Measurements from ENCODE around the gene RGL1.

RGL1 gene

DNA sequence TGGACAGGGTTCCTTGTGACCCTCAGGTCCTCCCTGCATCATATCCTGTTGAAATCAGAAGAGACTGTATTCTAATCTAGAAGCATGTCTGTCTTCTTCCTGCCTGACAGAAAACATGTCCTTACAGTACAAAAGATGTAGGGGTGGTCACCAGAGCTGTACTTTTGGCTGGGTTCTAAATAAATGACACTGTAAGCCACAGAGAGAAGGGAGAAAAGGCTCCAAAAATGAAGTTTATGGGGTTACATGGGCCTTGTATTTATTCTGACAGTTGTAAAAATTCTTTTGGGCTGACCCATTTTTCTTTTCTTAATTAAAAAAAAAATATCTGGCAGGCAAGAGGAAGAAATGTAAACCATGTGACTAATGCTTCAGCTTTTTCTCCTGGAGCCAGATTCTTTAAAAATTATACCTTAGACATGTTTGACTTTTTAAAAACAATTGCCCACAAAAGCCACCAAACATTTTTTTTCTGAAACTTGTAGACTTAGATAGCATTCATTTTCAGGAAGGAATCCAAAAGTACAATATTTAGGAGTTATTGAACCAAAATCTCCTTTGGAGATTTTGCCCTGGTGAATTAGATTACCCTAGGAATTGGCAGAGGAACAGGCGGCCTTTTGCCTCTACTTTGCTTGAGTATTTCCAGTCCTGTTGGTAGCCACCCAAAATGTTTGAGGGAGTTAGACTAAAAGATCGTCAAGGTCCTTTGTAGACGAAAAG, 17.1 kb downstream of the RGL1 start:
- no peak for DNase-seq (ENCODE audit: low spot score)

DNA sequence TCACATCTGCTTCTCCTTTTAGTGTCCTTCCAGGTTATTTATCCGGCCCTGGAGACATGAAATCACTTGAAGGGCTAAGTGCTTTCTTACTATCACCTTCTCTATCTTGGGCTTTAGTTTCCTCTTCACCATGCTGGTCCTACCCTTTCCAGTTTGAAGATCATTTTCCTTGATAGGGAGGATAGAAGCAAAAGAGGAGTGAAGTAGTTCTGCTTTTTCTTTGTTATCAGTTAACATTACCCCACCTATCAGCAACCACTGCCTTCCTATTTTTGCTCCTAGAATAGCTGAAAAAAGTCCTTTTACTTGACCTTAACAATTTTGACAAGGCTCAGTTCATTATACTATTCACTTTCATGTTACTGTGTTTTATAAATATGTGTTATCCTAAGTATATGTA, 19.4 kb downstream of the RGL1 start:
- no peak for DNase-seq (ENCODE audit: low spot score)

DNA sequence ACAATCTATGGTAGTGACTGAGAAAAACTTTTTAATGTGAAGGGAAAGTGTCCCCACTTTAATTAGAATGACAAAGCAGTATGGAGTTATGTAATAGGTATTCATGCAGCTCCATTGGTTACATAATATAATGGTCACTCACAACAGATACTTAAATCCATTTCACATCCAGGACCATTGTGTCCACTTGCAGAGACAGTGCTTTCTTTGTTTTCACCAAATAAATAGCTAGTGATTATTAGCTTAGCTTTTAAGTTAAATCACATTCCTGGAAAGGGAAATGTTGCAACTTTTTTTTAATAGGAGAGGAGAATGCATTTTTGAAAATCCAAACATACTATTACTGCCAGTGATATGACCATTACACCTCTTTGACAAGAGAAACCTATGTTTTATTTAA, 22.9 kb downstream of the RGL1 start:
- DNase-seq (ENCODE audit: low spot score) = no peak

DNA sequence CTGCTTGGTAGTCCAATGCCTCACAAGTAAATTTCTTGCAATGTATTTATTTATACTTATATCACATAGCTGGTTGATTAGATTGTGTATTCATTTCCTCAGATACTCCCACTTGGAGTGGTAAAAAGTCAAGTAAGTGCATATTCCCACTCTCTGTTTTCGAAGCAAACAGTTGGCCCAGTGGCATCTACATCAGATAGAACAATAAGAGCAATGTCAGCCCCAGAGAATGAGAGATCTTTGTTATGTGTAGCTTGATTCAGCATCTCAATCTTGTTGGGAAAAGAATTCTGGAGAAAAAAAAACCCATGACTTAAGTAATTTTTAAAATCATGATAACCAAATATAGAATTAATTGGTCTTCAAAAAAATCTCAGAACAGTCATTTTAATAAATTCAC, 25.5 kb downstream of the RGL1 start:
- no peak for DNase-seq (ENCODE audit: low spot score)

DNA sequence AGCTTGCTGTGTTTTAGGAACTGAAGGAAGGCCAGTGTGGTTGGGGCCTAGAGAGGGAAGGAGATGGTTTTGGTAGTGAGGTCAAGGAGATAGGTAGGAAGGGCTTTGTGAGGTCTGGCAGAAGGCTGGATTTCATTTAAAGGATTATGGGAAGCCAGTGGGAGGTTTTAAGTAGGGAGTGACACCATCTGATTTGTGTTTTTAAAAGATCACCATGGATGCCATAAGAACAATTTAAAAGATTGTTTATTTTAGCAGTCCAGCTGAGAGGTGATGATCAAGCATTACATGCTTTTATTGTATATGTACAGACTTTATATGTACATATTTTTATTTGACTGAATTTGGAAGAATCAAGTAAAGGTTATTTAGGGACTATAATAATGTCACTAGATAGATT, 26.4 kb downstream of the RGL1 start:
- no peak for DNase-seq (ENCODE audit: low spot score)

DNA sequence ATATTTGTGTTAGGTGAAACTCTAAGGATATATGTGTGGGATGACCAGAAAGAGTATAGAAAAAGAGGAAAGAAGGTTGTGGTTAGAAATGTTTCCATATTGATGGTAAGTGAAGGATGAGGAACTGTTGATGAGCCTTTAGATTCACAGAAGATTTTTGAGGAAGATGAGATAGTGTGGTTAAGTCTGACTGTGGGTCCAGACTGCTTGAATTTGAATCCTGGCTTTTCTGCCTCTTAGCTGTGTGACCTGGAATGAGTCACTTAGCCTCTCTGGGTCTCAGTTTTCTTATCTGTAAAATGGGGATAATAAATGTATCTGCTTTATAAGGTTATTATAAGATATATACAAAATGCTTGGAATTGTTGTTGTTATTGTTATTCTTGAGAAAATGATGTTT, 27.5 kb downstream of the RGL1 start:
- DNase-seq (ENCODE audit: low spot score) = no peak

DNA sequence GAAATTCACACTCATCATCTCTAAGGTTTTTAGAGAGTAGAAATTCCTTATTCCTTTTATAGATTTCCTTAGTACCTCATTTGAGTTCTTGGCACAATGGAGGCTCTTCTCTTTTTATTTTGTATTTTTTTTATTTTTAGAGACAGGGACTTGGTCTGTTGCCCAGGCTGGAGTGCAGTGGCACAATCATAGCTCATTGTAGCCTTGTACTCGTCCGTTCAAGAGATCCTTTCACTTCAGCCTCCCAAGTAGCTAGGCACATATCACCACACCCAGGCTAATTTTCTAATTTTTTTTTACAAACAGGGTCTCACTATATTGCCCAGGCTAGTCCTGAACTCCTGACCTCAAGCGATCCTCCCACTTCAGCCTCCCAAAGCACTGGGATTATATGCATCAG, 29.6 kb downstream of the RGL1 start:
- no peak for DNase-seq (ENCODE audit: low spot score)

DNA sequence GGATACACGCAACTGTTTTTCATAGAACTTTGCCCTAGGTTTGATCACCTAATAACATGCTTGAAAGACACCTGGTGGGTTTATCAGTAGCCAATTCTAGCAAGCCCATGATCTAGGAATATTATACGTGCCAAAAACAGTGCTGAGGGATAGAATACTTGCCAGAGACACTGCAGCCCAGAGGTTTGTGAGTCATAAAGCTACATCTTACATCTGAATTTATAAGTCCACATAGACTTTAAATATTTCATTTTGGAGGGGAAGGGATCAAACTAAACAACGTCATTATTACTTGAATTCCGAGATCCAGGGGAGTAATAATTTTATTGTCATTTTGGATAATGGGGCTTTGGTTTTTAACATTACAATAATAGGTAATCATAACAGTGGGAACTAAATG, 31.7 kb downstream of the RGL1 start:
- no peak for DNase-seq (ENCODE audit: low spot score)

DNA sequence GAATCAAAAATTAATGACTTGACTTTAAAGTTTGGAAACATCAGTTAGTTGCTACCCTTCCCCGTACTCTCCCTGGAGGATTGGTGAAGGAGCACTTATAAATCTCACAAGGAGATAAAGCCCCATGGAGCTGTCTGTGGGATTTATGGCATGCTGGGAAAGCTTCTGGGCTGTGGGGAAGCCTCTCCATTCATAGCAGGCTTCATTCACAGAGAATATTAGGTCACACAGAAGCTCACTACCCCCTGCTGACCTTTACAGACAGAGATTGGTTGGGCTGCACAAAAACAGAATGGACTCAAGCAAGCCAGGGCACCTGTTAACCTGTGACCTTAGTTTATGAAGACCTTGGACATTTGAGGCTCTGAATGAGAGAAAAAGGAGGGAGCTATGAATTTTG, 32.1 kb downstream of the RGL1 start:
- no peak for DNase-seq (ENCODE audit: low spot score)

DNA sequence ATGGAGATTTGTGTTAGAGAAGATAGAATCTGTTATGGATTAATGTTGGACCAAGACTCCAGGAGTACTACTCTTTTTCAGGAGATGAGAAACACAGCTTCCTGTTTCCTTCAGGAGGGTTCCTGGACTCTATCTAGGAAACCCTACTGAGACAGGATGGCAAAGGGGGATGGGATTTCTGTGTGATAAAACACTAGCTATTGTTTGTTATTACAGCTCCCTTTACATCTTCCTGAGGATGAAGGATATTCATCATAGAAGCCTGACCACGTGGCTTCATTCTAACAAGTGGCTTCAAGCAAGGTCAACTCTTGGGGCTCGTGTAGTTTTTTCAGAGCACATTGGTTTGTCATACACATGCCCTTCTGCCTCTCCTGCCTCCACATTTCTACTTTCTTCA, 33.3 kb downstream of the RGL1 start:
- no peak for DNase-seq (ENCODE audit: low spot score)

DNA sequence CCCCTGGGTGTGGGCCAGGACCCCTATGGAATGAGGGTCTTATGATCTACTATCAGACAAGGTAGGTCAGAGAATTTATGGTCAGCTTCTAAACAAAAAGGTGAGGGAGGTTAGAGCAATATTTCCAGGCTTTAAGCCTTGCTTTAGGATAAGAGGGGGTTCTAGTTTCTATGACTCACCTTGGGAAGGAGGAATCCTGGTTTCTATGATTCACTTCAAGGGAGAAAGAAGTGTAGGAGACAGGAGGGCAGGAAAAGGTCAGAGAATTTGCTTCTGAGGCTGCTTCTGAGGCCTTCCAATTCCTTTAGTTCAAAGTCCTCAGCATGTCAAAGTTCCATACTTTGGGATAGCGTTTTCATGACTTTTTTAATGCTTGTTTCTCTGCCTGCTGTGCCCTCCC, 35.2 kb downstream of the RGL1 start:
- no peak for DNase-seq (ENCODE audit: low spot score)

DNA sequence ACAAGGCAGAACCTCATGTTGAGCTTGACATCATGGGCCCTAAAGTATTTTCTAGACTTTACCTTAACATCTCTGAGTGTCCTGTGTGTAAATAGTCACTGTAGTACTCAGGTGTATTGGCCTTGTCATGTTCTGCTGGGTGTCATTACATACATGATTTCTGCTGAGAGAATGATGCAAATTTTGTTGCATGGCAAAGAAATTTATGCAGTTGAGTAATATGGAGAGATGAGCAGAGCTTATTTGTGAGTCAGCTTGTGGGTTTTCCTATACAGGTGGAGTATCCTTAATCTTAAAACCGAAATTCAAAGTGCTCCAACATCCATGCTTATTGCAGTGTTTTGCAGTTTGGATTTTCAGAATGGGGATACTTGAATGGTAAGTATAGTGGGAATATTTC, 36.6 kb downstream of the RGL1 start:
- DNase-seq (ENCODE audit: low spot score) = no peak

DNA sequence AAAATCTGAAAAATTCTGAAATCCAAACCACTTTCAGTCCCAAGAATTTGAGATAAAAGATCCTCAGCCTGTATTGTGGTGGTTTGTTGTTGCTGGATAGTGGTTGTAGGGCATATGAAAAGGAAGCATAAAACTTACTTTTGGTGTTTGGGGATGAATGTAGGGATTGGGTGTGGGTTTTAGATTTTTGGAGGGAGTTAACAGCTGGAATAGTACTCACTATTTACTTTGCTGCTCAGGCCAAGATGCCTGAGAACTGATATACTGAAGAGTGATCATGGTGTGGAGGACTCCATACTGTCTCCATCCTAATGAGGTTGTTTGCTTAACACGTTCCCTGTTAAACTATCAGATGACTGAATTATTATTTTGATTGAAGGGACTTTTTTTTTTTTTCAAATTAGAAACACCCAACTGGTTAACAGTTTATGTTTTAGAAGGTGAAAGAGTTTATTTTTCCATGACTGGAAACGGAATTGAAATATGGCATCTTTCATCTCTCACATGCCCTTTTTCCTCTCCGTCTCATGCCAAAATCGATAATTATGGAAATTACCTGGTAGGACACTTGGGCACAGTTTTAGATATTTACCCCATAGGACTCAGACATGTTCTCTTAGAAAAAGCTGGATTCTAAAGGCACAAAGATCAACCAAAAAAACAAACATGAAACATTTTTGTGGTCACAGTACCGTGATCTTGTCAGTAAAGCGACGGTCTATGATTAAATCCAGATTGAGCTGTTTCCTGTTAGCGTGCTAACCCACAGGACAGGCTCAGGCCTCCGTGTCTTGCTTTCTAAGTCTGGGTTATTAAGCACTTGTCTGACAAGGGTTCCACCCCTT, 37.3 kb downstream of the RGL1 start:
- no peak for DNase-seq (ENCODE audit: low spot score)

DNA sequence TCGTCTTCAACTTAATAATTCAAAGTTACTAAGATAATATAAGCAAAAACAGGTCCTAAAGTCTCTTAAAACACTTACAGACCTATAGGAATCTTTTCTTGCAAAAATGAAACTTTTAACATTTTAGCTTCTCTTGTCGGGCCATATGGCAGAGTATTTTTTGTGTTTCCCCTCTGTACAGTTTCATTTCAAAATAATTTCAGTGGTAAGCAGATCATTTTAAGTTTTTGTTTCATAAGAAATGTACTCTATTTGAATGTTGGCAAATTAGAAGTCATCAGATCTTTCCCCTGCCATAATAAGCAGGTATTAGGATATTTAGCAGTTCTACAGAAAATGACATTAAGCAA, 37.9 kb downstream of the RGL1 start:
- no peak for DNase-seq (ENCODE audit: low spot score)

DNA sequence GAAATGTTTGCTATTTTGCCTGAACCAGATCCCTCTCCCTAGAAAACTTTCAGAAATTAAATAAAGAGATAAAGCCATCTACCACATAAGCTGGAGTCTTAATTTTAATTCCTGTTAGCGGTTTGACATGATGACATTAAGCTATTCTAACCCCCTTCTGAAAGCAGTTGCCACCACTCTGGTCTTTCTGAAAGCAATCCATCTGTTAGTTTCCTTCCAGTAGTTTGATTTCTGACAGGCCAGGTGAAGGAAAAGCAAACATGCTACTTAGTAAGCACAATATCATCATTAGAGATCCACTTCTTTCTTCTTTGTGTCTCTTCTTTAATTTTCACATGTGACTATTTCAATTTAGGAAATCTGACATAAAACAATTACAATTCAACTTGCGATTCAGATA, 39.9 kb downstream of the RGL1 start:
- no peak for DNase-seq (ENCODE audit: low spot score)

DNA sequence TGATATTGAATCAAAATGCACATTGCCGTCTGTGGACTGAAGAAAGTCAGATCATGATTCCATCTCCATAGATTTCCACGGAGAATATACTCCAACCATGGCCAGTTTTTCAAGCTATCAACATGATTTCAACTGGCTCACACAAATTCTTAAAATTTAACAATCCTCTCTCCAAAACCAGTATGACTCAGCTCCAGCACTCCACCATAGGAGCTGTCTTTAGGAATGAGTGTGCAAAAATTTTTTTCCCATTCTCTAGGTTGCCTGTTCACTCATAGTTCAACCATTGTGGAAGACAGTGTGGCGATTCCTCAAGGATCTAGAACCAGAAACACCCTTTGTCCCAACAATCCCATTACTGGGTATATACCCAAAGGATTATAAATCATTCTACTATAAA, 40.8 kb downstream of the RGL1 start:
- DNase-seq (ENCODE audit: low spot score) = no peak

DNA sequence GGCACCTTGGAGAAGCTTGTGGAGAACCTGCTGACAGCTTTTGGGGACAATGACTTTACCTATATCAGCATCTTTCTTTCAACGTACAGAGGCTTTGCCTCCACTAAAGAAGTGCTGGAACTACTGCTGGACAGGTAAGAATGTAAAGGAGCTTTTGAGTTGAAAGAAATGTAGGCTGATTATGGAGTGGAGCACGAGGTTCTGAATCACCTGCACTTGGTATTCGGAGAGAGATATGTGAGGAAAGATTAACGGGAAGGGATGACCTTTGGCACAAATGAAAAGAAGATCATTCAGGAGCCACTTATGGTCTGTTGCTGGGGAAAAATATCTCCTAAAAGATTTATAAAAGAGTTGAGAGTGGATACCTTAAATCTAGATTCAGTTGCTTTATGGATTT, 42.7 kb downstream of the RGL1 start:
- DNase-seq (ENCODE audit: low spot score) = no peak

DNA sequence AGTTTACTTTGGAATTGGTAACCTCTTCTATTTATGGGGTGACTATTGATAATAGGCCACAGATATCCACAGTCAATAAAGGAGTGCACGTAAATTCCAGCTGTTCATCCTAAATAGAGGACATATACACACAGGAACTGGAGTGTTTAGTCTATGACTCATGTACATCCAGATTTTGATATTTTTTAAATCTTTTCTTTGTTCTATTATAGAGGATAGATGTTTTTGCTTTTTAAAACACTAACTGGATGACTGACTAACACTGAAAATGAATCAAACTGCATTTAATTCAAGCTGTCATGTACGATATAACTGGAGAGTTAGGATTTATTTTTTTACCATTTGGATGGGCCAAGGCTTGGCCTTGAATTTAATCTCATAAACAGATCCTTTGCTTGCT, 45.9 kb downstream of the RGL1 start:
- DNase-seq (ENCODE audit: low spot score) = no peak

DNA sequence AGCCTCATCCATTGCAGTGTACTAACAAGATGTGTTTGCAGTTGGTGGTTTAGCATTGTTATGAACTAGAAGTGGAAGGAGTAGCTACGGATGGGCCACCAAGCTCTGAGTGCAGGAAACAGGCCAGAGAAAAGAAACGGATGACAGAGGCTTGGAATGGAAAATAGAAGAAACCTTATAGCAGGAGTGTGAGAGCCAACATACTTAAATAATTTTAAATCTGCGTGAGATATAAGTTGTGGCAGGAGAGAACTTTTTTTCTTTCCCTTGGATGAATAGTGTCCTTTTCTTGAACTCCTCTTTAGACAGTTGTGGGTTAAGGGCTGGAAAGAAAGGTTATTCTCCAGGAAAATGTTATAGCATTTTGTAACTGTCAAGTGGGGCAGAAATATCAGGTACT, 54.2 kb downstream of the RGL1 start:
- DNase-seq (ENCODE audit: low spot score) = no peak

DNA sequence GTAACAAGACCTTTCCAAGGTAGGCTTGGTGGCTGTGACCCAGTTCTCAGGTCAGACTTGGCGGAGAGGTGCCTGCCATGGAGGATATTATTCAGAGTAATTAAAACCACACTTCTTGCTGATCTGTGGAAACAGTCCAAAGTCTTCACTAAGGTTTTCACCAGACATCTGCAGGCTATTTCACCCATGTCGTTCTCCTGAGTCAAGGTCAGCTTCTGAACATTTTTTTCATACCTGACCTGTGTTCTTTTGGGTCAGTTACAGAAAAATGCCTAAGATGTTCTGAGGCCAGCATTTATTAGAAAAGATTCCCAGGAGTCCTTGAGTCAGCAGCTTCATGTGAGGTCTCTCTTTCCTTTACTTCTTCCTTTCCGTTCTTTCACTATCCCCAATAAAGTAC, 54.9 kb downstream of the RGL1 start:
- no peak for DNase-seq (ENCODE audit: low spot score)

DNA sequence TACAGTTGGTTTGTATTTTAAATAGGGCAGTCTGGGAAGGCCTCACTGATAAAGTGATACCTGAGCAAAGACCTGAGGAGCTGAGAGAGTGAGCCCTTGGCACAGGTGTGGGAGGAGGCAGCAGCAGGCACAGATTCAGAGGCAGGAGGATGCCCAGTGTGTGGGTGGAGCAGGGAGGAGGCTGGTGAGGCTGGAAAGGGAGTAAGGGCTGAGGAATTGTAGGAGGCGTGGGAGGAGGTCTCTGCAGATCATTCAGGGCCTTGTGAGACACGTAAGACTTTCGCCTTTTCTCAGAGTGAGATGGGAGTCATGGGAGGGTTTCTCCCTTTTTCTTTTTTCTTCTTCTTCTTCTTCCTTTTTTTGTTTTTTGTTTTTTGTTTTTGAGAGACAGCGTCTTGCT, 58.0 kb downstream of the RGL1 start:
- no peak for DNase-seq (ENCODE audit: low spot score)

DNA sequence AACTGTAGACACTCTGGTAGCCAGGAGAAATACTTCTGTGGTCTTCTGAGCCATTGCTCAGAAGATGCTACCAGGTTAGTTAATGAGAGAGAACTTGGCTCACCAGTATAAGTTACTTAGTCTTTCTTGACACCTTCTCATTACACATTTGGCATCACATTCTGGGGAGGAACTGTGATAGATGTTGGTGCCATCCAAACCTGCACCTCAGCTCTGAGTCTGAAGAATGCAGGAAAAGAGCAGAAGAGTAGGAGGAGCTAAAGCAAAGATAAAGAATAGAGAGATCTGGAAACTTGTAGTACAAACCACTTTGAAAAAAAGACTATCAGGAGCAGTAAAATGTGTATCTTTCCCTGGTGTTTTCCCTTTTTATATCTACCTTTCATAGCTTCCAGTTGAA, 58.9 kb downstream of the RGL1 start:
- DNase-seq (ENCODE audit: low spot score) = no peak

DNA sequence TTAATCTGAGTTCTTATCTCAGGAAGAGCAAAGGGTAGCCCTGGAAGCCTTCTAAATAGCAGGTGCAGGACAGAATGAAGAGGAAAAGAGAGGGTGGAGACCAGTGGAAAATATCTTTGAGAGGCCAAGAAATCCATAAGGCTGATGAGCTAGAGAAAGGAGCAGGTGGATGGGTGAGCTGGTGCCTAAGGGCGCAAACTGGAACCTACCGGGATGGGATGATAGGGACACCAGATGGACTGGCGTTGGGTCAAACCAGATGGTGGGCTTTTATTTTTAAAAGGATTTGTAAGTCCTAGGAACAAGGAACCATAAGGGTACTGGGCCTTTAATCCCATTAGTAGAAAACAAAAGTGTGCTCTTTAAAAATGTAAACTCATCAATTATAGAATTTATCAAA, 59.7 kb downstream of the RGL1 start:
- DNase-seq (ENCODE audit: low spot score) = no peak

DNA sequence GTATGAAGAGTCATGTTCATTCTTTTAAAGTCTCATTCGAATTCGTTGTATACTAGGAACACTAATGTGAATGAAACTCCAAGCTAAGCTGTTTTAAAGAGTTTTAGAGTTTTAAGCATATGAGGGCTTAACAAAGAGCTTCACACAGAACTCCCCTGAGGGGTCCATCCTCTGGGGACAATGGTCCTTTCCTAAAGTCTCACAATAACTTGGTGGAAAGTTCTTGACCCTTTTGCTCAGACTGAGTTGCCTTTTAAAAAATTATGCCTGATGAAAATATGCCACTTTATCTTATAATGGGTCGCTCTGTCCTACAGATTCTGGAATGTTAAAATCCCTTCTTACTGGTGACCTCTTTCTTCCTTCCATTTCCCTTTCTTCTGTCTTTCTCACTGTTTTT, 64.3 kb downstream of the RGL1 start:
- DNase-seq (ENCODE audit: low spot score) = no peak

Data from hematopoietic multipotent progenitor cell treated with erythropoietin and hydrocortisone succinate and interleukin-3 and kit ligand, for 17 days (in vitro differentiated cells).